A375 (cell line): Measurements from ENCODE around the gene CTSA. TPM values are rescaled to one million over a fixed set of nuclear protein-coding genes. Genes with fewer than 3 reads are reported as not detected.

Experiments
- total RNA-seq: library from RNA; depleted of rRNA; stranded (reverse); fragments of >200 nt; shearing (Covaris generic); gene quantifications from 2 replicates; pipeline ENCODE4 v1.2.3, GENCODE V29; 2014; rRNA removed

Gene CTSA
- total RNA-seq = 59.4 and 69.5 TPM in 2 replicates

GRCh38 chr20:45890985-45891983, at the start of gene CTSA, which contains the start of gene NEURL2:
CTSA (plus strand) TSS chr20:45891335; CDS start chr20:45891569, 234 bp downstream.
NEURL2 (minus strand) TSS chr20:45891208; CDS start chr20:45890991, 217 bp downstream.

GRCh38 chr20:45857114-45857881, 33.8 kb upstream of the CTSA start, which contains the start of the genes ACOT8 and ZSWIM3:
ACOT8 (minus strand) TSS chr20:45857392; CDS start chr20:45857315, 77 bp downstream.
ZSWIM3 (plus strand) TSS chr20:45857614; CDS start chr20:45857826, 212 bp downstream.

DNA sequence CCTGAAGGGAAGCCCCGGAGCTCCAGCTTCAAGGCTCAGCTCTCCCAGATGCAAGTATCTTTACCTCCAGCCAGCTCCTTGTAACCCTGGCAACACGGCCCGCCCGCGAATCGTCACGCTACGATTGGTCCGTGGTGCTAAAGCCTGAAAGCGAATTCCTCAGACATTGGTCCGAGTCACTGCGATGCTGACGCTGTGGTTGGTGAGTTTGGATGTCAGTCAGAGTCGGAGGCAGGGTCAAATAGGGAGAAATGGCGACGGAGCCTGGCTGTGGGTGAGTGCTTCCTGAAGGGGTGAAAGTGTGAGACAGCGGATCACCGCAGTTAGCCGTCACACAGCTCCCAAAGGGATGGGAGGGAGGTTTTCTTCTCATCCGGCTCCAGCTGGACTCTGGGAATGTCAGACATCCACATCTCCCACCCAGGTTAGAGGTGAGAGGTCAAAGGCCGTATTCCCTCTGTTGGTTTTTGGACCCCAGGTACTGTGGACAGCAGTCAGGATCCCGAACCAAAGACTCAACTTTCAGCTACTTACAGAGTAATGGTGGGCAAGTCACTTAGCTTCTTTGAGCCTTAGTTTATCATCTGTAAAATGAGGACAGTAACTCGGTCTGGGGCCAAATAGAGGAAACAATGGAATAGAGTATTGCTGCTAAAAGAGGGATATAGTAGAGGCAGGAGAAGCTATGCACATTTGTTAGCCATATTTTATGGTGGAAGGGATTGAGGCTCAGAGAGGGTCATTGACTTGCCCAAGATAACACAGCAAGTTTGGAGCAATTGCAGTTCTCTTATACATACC, 9.9 kb upstream of the CTSA start, which contains the start of gene ZSWIM1:
Gene ZSWIM1 (plus strand): TSS at position 240 of the 801 bp plus-strand sequence. CDS start 1,366 bp downstream, outside the sequence.

DNA sequence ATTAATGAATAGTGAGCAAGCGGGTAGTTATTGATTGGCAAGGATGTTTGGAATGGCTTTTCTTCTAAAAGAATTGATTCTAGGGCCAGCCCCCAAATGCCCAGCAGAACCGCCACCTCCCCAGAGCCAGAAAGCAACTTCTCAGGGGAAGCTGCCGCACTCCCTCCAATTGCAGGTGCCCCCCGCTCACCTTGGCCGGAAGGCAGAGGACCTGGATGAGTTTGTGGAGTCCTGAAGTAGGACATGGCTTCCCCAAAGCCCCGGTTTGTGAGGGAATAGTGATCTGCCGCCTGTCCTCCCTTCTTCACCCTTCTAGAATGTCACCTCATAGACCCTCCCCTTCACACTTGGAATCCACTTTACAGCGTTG, 3.8 kb upstream of the CTSA start, which contains the start of gene SPATA25:
Gene SPATA25 (minus strand): TSS at position 277 of the 370 bp plus-strand sequence. CDS start 32 bp downstream, at position 245.

DNA sequence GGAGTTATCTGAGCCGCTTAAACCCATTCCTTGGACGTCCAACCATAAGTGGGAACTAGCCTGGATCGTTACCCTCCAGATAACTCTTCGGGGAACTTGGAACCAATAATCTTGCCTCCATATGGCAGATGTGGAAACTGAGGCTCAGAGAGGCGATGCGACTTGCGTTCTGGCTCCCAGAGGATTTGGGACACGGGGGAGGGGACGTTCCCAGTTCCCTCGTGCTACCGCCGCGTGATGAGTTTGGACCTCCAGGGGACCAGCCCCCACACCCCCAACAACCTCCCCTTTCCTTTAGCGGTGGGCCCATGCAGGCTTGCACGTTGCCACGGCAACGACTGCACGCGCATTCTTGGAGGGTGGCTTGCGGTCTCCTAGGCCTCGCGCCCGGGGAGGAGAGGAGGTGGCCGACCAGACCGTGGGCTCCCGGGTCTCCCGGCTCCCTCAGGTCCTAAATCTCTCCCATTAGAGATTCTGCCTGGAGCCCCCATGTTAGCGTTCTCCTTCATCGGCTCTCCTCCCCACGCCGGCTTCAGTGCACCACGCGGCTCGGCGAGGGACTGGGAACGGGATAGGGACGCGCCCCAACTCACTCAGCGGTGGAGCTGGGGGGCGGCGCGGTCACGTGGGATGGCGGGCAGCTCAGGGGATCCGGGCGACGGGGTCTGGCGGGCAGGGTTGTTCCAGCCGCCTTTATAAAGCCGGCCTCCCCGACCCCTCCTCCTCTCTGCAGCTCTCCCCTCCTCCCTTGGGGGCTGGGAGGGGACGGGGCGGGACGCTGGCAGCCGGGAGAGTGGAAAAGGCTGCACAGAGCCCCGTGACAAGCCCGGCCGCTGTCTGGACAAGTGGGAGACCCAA, 20.6 kb downstream of the CTSA start, which contains the start of gene PLTP:
Gene PLTP (minus strand): TSS at position 670 of the 858 bp plus-strand sequence. CDS start 703 bp downstream, outside the sequence.

GRCh38 chr20:45934586-45935415, 43.7 kb downstream of the CTSA start, which contains the start of gene PCIF1:
PCIF1 (plus strand) TSS chr20:45934683; CDS start chr20:45939000, 4,317 bp downstream.

Other genes starting within 250 kb of the CTSA start
- not detected in 2 replicates for gene WFDC11, start 221.1 kb upstream of the CTSA start, total RNA-seq
- not detected in 2 replicates for gene WFDC13, start 189.3 kb upstream of the CTSA start, total RNA-seq
- not detected in 2 replicates for gene WFDC10B, start 186.3 kb upstream of the CTSA start, total RNA-seq
- not detected in 2 replicates for gene SPINT4, start 169.0 kb upstream of the CTSA start, total RNA-seq
- gene WFDC3, start 99.5 kb upstream of the CTSA start, total RNA-seq = 0.41 and 1.9 TPM in 2 replicates
- gene DNTTIP1, start 99.4 kb upstream of the CTSA start, total RNA-seq = 100 and 116 TPM in 2 replicates
- 200 and 242 TPM in 2 replicates for gene UBE2C, start 78.7 kb upstream of the CTSA start, total RNA-seq
- gene TNNC2, start 64.0 kb upstream of the CTSA start, total RNA-seq = 1.7 TPM in 1 of 2 replicates, not detected in the other
- 89.4 and 89.5 TPM in 2 replicates for gene SNX21, start 57.5 kb upstream of the CTSA start, total RNA-seq
- 52.4 and 54.0 TPM in 2 replicates for gene ACOT8, start 33.9 kb upstream of the CTSA start, total RNA-seq
- gene ZSWIM3, start 33.7 kb upstream of the CTSA start, total RNA-seq = 3.1 and 3.8 TPM in 2 replicates
- 6.6 and 13.4 TPM in 2 replicates for gene ZSWIM1, start 10.1 kb upstream of the CTSA start, total RNA-seq
- gene SPATA25, start 3.7 kb upstream of the CTSA start, total RNA-seq = 2.6 and 3.1 TPM in 2 replicates
- 6.0 and 6.7 TPM in 2 replicates for gene NEURL2, start 127 bp upstream of the CTSA start, total RNA-seq
- gene PLTP, start 20.8 kb downstream of the CTSA start, total RNA-seq = 73.1 and 78.4 TPM in 2 replicates
- gene PCIF1, start 43.3 kb downstream of the CTSA start, total RNA-seq = 13.1 and 14.9 TPM in 2 replicates
- gene ZNF335, start 80.9 kb downstream of the CTSA start, total RNA-seq = 32.9 and 37.4 TPM in 2 replicates
- gene MMP9, start 117.6 kb downstream of the CTSA start, total RNA-seq = 0.11 and 0.21 TPM in 2 replicates
- not detected in 2 replicates for gene SLC12A5, start 137.9 kb downstream of the CTSA start, total RNA-seq
- gene NCOA5, start 198.6 kb downstream of the CTSA start, total RNA-seq = 20.6 and 21.6 TPM in 2 replicates
- gene CD40, start 227.0 kb downstream of the CTSA start, total RNA-seq = 5.4 and 6.1 TPM in 2 replicates